HepG2 (cell line): ENCODE results near the gene SCN7A. TPM values are rescaled to one million over a fixed set of nuclear protein-coding genes. Genes with fewer than 3 reads are reported as not detected.

Experiments
- ATF1 ChIP-seq: IDR thresholded peaks from 2 replicates; pipeline ENCODE4 v1.6.1; 2016; ENCODE audit warnings: mild to moderate bottlenecking, control low read depth
- GATAD1 ChIP-seq: IDR thresholded peaks from 2 replicates; pipeline ENCODE4 v1.6.1; 2016; ENCODE audit warnings: missing genetic modification reagents, missing compliant biosample characterization
- GTF3A ChIP-seq: sonication (generic); formaldehyde crosslinking; conservative IDR thresholded peaks from 2 replicates; pipeline ENCODE4 v1.4.0; 2020; ENCODE audit warnings: mild to moderate bottlenecking, missing genetic modification reagents
- HBP1 ChIP-seq: IDR thresholded peaks from 2 replicates; pipeline ENCODE4 v1.6.1; 2016; ENCODE audit warnings: low read depth, control low read depth
- HOXD1 ChIP-seq: sonication (generic); formaldehyde crosslinking; IDR thresholded peaks from 2 replicates; pipeline ENCODE4 v1.5.0; 2020; ENCODE audit warnings: missing genetic modification reagents
- KDM3A ChIP-seq: IDR thresholded peaks from 2 replicates; pipeline ENCODE4 v1.6.1; 2018; ENCODE audit warnings: low read depth, missing compliant biosample characterization
- MLX ChIP-seq: IDR thresholded peaks from 2 replicates; pipeline ENCODE4 v1.6.1; 2016
- NFYC ChIP-seq: IDR thresholded peaks from 2 replicates; pipeline ENCODE4 v1.6.1; 2016; ENCODE audit warnings: missing genetic modification reagents, missing compliant biosample characterization
- RBAK ChIP-seq: sonication (generic); formaldehyde crosslinking; IDR thresholded peaks from 2 replicates; pipeline ENCODE4 v1.5.1; 2020; ENCODE audit warnings: mild to moderate bottlenecking, missing genetic modification reagents
- SIN3B ChIP-seq: fragments of 150-350 bp; IDR thresholded peaks from 2 replicates; pipeline ENCODE4 v1.6.1; 2014; ENCODE audit warnings: low read length
- SMAD9 ChIP-seq: sonication (generic); formaldehyde crosslinking; IDR thresholded peaks from 2 replicates; pipeline ENCODE4 v1.5.1; 2020; ENCODE audit warnings: mild to moderate bottlenecking, missing genetic modification reagents
- ZFP91 ChIP-seq: sonication (generic); formaldehyde crosslinking; IDR thresholded peaks from 2 replicates; pipeline ENCODE4 v1.9.0; 2022; ENCODE audit warnings: missing genetic modification reagents, mild to moderate bottlenecking, borderline replicate concordance
- ZFY ChIP-seq: sonication (generic); formaldehyde crosslinking; IDR thresholded peaks from 2 replicates; pipeline ENCODE4 v1.4.0; 2020; ENCODE audit warnings: missing genetic modification reagents
- ZMYM4 ChIP-seq: sonication (generic); formaldehyde crosslinking; IDR thresholded peaks from 2 replicates; pipeline ENCODE4 v1.8.1; 2023; ENCODE audit warnings: mild to moderate bottlenecking, missing genetic modification reagents
- ZNF101 ChIP-seq: sonication (generic); formaldehyde crosslinking; IDR thresholded peaks from 2 replicates; pipeline ENCODE4 v1.4.0; 2020; ENCODE audit warnings: mild to moderate bottlenecking, low read depth, missing genetic modification reagents, borderline replicate concordance
- ZNF180 ChIP-seq: sonication (generic); formaldehyde crosslinking; IDR thresholded peaks from 2 replicates; pipeline ENCODE4 v1.4.0; 2020; ENCODE audit warnings: low read depth, missing genetic modification reagents, borderline replicate concordance
- ZNF280B ChIP-seq: sonication (generic); formaldehyde crosslinking; IDR thresholded peaks from 2 replicates; pipeline ENCODE4 v1.5.0; 2020; ENCODE audit warnings: missing genetic modification reagents, mild to moderate bottlenecking, borderline replicate concordance
- ZNF33A ChIP-seq: sonication (generic); formaldehyde crosslinking; IDR thresholded peaks from 2 replicates; pipeline ENCODE4 v1.5.1; 2020; ENCODE audit warnings: missing genetic modification reagents, mild to moderate bottlenecking, moderate library complexity, borderline replicate concordance
- ZNF558 ChIP-seq: sonication (generic); formaldehyde crosslinking; IDR thresholded peaks from 2 replicates; pipeline ENCODE4 v1.9.0; 2022; ENCODE audit warnings: mild to moderate bottlenecking, missing genetic modification reagents, borderline replicate concordance
- ZNF614 ChIP-seq: IDR thresholded peaks from 2 replicates; pipeline ENCODE4 v1.6.1; 2018; ENCODE audit warnings: missing biosample characterization, missing genetic modification reagents, inconsistent platforms, borderline replicate concordance
- ZNF709 ChIP-seq: sonication (generic); formaldehyde crosslinking; IDR thresholded peaks from 2 replicates; pipeline ENCODE4 v1.5.0; 2020; ENCODE audit warnings: mild to moderate bottlenecking, missing genetic modification reagents
- ZNF747 ChIP-seq: sonication (generic); formaldehyde crosslinking; IDR thresholded peaks from 2 replicates; pipeline ENCODE4 v1.8.1; 2023; ENCODE audit warnings: missing genetic modification reagents, mild to moderate bottlenecking, borderline replicate concordance
- polyA plus RNA-seq, 8 experiments: library from polyadenylated mRNA; depleted of rRNA in 3 of 8; stranded (reverse) in 7 of 8; unstranded in 1 of 8; fragments of >200 nt; fragmentation: Illumina TruSeq in 4 of 8; extraction: Trizol in 4 of 8; gene quantifications; 2 replicates each; pipeline versions ENCODE4 v1.2.1 to v1.2.3, GENCODE V29; 2011 to 2016; ENCODE audit warnings: low read depth in 4 of 8, missing spikeins in 1 of 8, mixed read lengths in 1 of 8; ENCODE audit not compliant: insufficient read depth in 1 of 8
- total RNA-seq, 5 experiments: library from RNA; depleted of rRNA; stranded (reverse); fragments of >200 nt; fragmentation: Illumina TruSeq; extraction: Trizol; gene quantifications; 2 replicates each; pipeline ENCODE4 v1.2.3, GENCODE V29; 2016; ENCODE audit warnings: low read depth in 1 of 5
- TF ChIP-seq, protein P1 (sequence below): sonication (generic); formaldehyde crosslinking; IDR thresholded peaks from 2 replicates; pipeline ENCODE4 v1.8.0; 2022; ENCODE audit warnings: missing genetic modification reagents, mild to moderate bottlenecking, inconsistent platforms, borderline replicate concordance
- TF ChIP-seq, protein P2 (sequence below): sonication (generic); formaldehyde crosslinking; IDR thresholded peaks from 2 replicates; pipeline ENCODE4 v1.4.0; 2020; ENCODE audit warnings: missing genetic modification reagents

The SCN7A gene
- total and polyA plus RNA-seq, 2 of the 13 experiments (the other 11 are each of a cell fraction or from before 2014, with no cell fraction given) = 0.01 TPM; not detected in 1

DNA sequence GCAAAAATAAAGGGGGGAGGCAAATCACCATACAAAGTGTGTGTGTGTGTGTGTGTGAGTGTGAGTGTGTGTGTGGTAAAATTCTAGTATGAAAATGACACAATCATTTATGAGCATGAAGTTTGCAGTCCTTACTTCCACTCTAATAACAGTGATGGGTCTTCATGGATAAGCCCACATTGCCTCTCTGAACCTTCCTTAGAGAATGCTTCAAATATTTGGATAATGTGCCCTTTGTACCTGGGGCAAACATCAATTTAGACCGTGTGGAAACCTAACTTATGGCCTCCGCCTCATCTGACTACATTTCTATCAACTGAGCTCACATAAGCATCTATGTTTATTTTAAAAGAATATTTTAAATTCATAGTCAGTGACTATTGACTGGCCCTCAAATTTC lies 122.0 kb downstream of the SCN7A start (continued):
- peak; percentile 51; the same call in 1 of the 2 replicates for TF ChIP-seq ZNF33A (CRISPR knock-in tag)
- no peak for TF ChIP-seq ATF1
- TF ChIP-seq MLX (CRISPR knock-in tag) = no peak; the same call in 1 of the 2 replicates
- no peak for TF ChIP-seq SIN3B
- TF ChIP-seq KDM3A (CRISPR knock-in tag) = no peak
- no peak for TF ChIP-seq ZNF280B (CRISPR knock-in tag)
- TF ChIP-seq GATAD1 (CRISPR knock-in tag) = no peak
- TF ChIP-seq ZNF614 (CRISPR knock-in tag) = 0 out of 2 replicates have a peak, but pooled peaks have one; percentile 53
- TF ChIP-seq ZMYM4 (CRISPR knock-in tag) = peak; percentile 90
- TF ChIP-seq ZNF747 (CRISPR knock-in tag) = no peak
- no peak for TF ChIP-seq ZNF101 (CRISPR knock-in tag)
- TF ChIP-seq ZNF180 (CRISPR knock-in tag) = no peak
- no peak for TF ChIP-seq HOXD1 (CRISPR knock-in tag)
- TF ChIP-seq, protein P1, sequence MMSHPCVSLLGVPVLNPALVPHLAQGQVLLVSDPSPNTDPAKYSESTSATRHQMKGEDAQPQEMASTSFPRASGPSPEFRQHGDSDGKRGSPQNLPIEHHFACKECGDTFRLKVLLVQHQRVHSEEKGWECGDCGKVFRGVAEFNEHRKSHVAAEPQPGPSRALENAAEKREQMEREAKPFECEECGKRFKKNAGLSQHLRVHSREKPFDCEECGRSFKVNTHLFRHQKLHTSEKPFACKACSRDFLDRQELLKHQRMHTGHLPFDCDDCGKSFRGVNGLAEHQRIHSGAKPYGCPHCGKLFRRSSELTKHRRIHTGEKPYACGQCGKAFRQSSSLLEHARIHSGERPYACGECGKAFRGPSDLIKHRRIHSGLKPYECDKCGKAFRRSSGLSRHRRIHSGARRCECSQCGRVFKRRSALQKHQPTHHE = no peak
- TF ChIP-seq ZFP91 = no peak
- TF ChIP-seq, protein P2, sequence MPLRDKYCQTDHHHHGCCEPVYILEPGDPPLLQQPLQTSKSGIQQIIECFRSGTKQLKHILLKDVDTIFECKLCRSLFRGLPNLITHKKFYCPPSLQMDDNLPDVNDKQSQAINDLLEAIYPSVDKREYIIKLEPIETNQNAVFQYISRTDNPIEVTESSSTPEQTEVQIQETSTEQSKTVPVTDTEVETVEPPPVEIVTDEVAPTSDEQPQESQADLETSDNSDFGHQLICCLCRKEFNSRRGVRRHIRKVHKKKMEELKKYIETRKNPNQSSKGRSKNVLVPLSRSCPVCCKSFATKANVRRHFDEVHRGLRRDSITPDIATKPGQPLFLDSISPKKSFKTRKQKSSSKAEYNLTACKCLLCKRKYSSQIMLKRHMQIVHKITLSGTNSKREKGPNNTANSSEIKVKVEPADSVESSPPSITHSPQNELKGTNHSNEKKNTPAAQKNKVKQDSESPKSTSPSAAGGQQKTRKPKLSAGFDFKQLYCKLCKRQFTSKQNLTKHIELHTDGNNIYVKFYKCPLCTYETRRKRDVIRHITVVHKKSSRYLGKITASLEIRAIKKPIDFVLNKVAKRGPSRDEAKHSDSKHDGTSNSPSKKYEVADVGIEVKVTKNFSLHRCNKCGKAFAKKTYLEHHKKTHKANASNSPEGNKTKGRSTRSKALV (CRISPR knock-in tag) = no peak
- no peak for TF ChIP-seq ZNF709 (CRISPR knock-in tag)
- no peak for TF ChIP-seq GTF3A
- TF ChIP-seq NFYC (CRISPR knock-in tag) = no peak
- no peak for TF ChIP-seq RBAK (CRISPR knock-in tag)
- no peak for TF ChIP-seq HBP1 (CRISPR knock-in tag)
- TF ChIP-seq ZNF558 (CRISPR knock-in tag) = no peak
- TF ChIP-seq SMAD9 (CRISPR knock-in tag) = no peak
- TF ChIP-seq ZFY (CRISPR knock-in tag) = no peak
